K562 (cell line): ENCODE data around the gene NEDD4L. TPM values are rescaled to one million over a fixed set of nuclear protein-coding genes. Genes with fewer than 3 reads are reported as not detected.

ENCODE experiments used
- ATAC-seq: fragments of 200-7000 bp; cut with Tn5 transposase; 3 replicates; pipeline ENCODE4 v1.9.1; 2020; ENCODE audit warnings: moderate library complexity
- BruUV-seq: library from RNA; stranded (reverse); fragments of 400-500 nt; replicated peaks from 2 replicates; lab custom pipeline; 2021; lab: Mats Ljungman, UMichigan
- CTCF ChIA-PET: fragments of 300-600 bp; formaldehyde crosslinking; extraction: SDS; loops from one replicate; lab custom pipeline; 2021; ENCODE audit warnings: low intra/inter-chr PET ratio; lab: Yijun Ruan, JAX
- POLR2A ChIA-PET: fragments of 300-600, 350-650 bp; sonication (Branson Sonifier 250); formaldehyde crosslinking; extraction: SDS; loops from one replicate; lab custom pipeline; 2021; ENCODE audit warnings: antibody characterized with exemption, inconsistent platforms; lab: Yijun Ruan, JAX
- DNase-seq, 4 experiments: peaks; one replicate each; pipeline versions ENCODE4 v3.0.0 to v3.0.0-alpha.2; 2011 to 2018; ENCODE audit warnings: low spot score in 3 of 4, mixed read lengths in 3 of 4; ENCODE audit errors: extremely low read depth in 1 of 4
- FAIRE-seq: peaks from 2 replicates; lab custom pipeline; 2011; peaks lifted over from hg19 to GRCh38; lab: Jason Lieb, UNC
- H2AFZ ChIP-seq: 2 replicates; pipeline ENCODE4 v1.6.0; 2011; ENCODE audit warnings: low read depth, low read length, control low read depth, inconsistent platforms
- H3K27ac ChIP-seq: fragments of 200-600 bp; 3 replicates; pipeline ENCODE4 v1.8.0; 2011; ENCODE audit warnings: low read depth, mild to moderate bottlenecking, control low read depth, inconsistent platforms, low read length, moderate library complexity, mixed read lengths; ENCODE audit errors: extremely low read depth
- H3K27me3 ChIP-seq, 2 experiments: fragments of 300-600 bp in 1 of 2; 2 replicates in 1 of 2; 3 replicates in 1 of 2; pipeline versions ENCODE4 v1.6.0 to v1.8.0; 2011; ENCODE audit warnings: inconsistent platforms in 2 of 2, low read length in 2 of 2, mild to moderate bottlenecking in 1 of 2, mixed read lengths in 1 of 2, moderate library complexity in 1 of 2; ENCODE audit not compliant: control insufficient read depth in 2 of 2, insufficient read depth in 2 of 2
- H3K36me3 ChIP-seq: fragments of 300-600 bp; 3 replicates; pipeline ENCODE4 v1.8.0; 2011; ENCODE audit warnings: mild to moderate bottlenecking, low read length, inconsistent platforms; ENCODE audit not compliant: control insufficient read depth, insufficient read depth
- H3K4me1 ChIP-seq, 2 experiments: fragments of 200-600 bp in 1 of 2; replicated peaks in 1 of 2; 2 replicates in 1 of 2; 3 replicates in 1 of 2; pipeline versions ENCODE4 v1.5.1 to v1.8.0; 2011; ENCODE audit warnings: inconsistent platforms in 2 of 2, low read length in 2 of 2, mild to moderate bottlenecking in 1 of 2, mixed read lengths in 1 of 2, moderate library complexity in 1 of 2; ENCODE audit not compliant: control insufficient read depth in 2 of 2, insufficient read depth in 2 of 2
- H3K4me2 ChIP-seq: 2 replicates; pipeline ENCODE4 v1.6.1; 2011; ENCODE audit warnings: low read length, control low read depth, inconsistent platforms, mixed read lengths; ENCODE audit not compliant: insufficient read depth
- H3K4me3 ChIP-seq: fragments of 200-600 bp; sonication (generic), shearing (Covaris generic); 2 replicates; pipeline ENCODE4 v1.5.1; 2016; ENCODE audit warnings: control low read depth, inconsistent platforms
- H3K79me2 ChIP-seq: fragments of 200-600 bp; 3 replicates; pipeline ENCODE4 v1.8.0; 2011; ENCODE audit warnings: low read length, inconsistent platforms; ENCODE audit not compliant: control insufficient read depth, insufficient read depth
- H3K9ac ChIP-seq, 2 experiments: 2 replicates each; pipeline versions ENCODE4 v1.6.0 to v1.6.1; 2011; ENCODE audit warnings: low read depth in 2 of 2, low read length in 2 of 2, control low read depth in 1 of 2, inconsistent platforms in 1 of 2, mild to moderate bottlenecking in 1 of 2, mixed read lengths in 1 of 2; ENCODE audit not compliant: insufficient read depth in 1 of 2
- H3K9me1 ChIP-seq: one replicate; pipeline ENCODE4 v1.6.0; 2011; ENCODE audit warnings: inconsistent platforms, mild to moderate bottlenecking, low read length, moderate library complexity; ENCODE audit not compliant: control insufficient read depth, insufficient read depth
- H3K9me3 ChIP-seq: replicated peaks from 2 replicates; pipeline ENCODE4 v1.5.1; 2011; ENCODE audit warnings: low read depth, low read length, inconsistent platforms; ENCODE audit not compliant: control insufficient read depth, insufficient read depth
- H4K20me1 ChIP-seq: replicated peaks from 2 replicates; pipeline ENCODE4 v1.6.1; 2011; ENCODE audit warnings: low read length, inconsistent platforms, mixed read lengths; ENCODE audit not compliant: control insufficient read depth, insufficient read depth
- BCL6 ChIP-seq: fragments of 250-450 bp; sonication (Bioruptor Pico); IDR thresholded peaks from 2 replicates; pipeline ENCODE4 v1.4.0; 2020
- CCAR2 ChIP-seq: fragments of 200-400 bp; formaldehyde crosslinking; IDR thresholded peaks from 2 replicates; pipeline ENCODE4 v1.6.1; 2017; ENCODE audit warnings: mild to moderate bottlenecking, low read depth, low read length
- ETV1 ChIP-seq: fragments of 450-650 bp; conservative IDR thresholded peaks from 2 replicates; pipeline ENCODE4 v1.6.1; 2016; ENCODE audit warnings: missing genetic modification characterization, control low read depth, low read depth, missing compliant biosample characterization
- FOXA1 ChIP-seq: fragments of 450-650 bp; IDR thresholded peaks from 2 replicates; pipeline ENCODE4 v1.6.1; 2016; ENCODE audit warnings: mild to moderate bottlenecking, borderline replicate concordance
- GMEB1 ChIP-seq: fragments of 250-450 bp; sonication (Bioruptor Pico); IDR thresholded peaks from 2 replicates; pipeline ENCODE4 v1.4.0; 2020; ENCODE audit warnings: mild to moderate bottlenecking
- NKRF ChIP-seq: fragments of 450-650 bp; IDR thresholded peaks from 2 replicates; pipeline ENCODE4 v1.6.1; 2016; ENCODE audit warnings: borderline replicate concordance
- NR1H2 ChIP-seq: sonication (generic); formaldehyde crosslinking; IDR thresholded peaks from 2 replicates; pipeline ENCODE4 v1.4.0; 2020; ENCODE audit warnings: mild to moderate bottlenecking, missing genetic modification reagents
- PATZ1 ChIP-seq: fragments of 250-450 bp; sonication (Bioruptor Pico); IDR thresholded peaks from 2 replicates; pipeline ENCODE4 v1.5.0; 2020; ENCODE audit warnings: mild to moderate bottlenecking, borderline replicate concordance
- PHB ChIP-seq: fragments of 250-450 bp; sonication (Bioruptor Pico); IDR thresholded peaks from 2 replicates; pipeline ENCODE4 v1.5.0; 2021
- RBM15 ChIP-seq: fragments of 200-400 bp; formaldehyde crosslinking; IDR thresholded peaks from 2 replicates; pipeline ENCODE4 v1.6.1; 2018; ENCODE audit warnings: mild to moderate bottlenecking, low read length, moderate library complexity; ENCODE audit not compliant: insufficient read depth
- SIRT6 ChIP-seq: IDR thresholded peaks from one replicate; pipeline ENCODE4 v1.6.1; 2012; ENCODE audit warnings: low read depth, mild to moderate bottlenecking, control low read depth, inconsistent platforms, low read length, moderate library complexity
- XRCC4 ChIP-seq: IDR thresholded peaks from one replicate; pipeline ENCODE4 v1.6.1; 2011; ENCODE audit not compliant: insufficient read depth, insufficient read length; ENCODE audit errors: extremely low read depth
- ZNF444 ChIP-seq: fragments of 250-450 bp; sonication (Bioruptor Pico); IDR thresholded peaks from 2 replicates; pipeline ENCODE4 v1.4.0; 2020; ENCODE audit warnings: mild to moderate bottlenecking, moderate library complexity
- in situ Hi-C: fragments of 300-500 bp; cut with MboI; formaldehyde crosslinking; loops from 4 replicates; pipeline ENCODE4 v1.15.0; 2018; ENCODE audit warnings: inconsistent platforms, mixed read lengths
- intact Hi-C: fragments of 100-400 bp; cut with micrococcal nuclease; formaldehyde crosslinking; loops from 2 replicates; pipeline ENCODE4 v1.14.2; 2022
- polyA plus RNA-seq, 8 experiments: library from polyadenylated mRNA; depleted of rRNA in 4 of 8; stranded (reverse) in 5 of 8; unstranded in 3 of 8; fragments of >200 nt; fragmentation: Nextera tagmentation in 2 of 8; fragmentation: Illumina TruSeq in 1 of 8; extraction: Ambion mirVana in 2 of 8; extraction: Trizol in 1 of 8; gene quantifications; 2 replicates each; pipeline versions ENCODE4 v1.2.1 to v1.2.3, GENCODE V29; 2011 to 2014; ENCODE audit warnings: inconsistent platforms in 1 of 8, missing spikeins in 1 of 8
- total RNA-seq, 7 experiments: library from RNA; depleted of rRNA in 6 of 7; stranded (reverse); fragments of >200 nt in 6 of 7; fragmentation: Illumina TruSeq in 2 of 7; extraction: Trizol in 2 of 7; gene quantifications; 2 replicates each; pipeline versions ENCODE4 v1.2.1 to v1.2.3, GENCODE V29; 2011 to 2021; ENCODE audit warnings: low replicate concordance in 1 of 7

The NEDD4L gene
- total and polyA plus RNA-seq, 9 of the 15 experiments (the other 6 are each of a cell fraction or from before 2014, with no cell fraction given), result 8.1 to 33.4 (median 19.9) TPM

GRCh38 chr18:58037163-58037562 lies 6.9 kb upstream of the NEDD4L start:
- POLR2A ChIA-PET, result interaction anchor here (0.7 kb wide), 1 partner anchor 11 kb away, joined by 4 read pairs; no protein-coding TSS in a partner anchor
- Histone ChIP-seq H3K4me1 (peaks cover 3 to 14% of the 10 kb centered on the region in 2 experiments; a peak in 4 of 5 replicates), H3K4me3 (no peak overlapping the region), H3K9me1 (no peaks in the 10 kb centered on the region), H3K4me2 (no peak overlapping the region), H3K27me3 (no peaks in the 10 kb centered on the region), H3K79me2 (no peaks in the 10 kb centered on the region), H3K36me3 (no peaks in the 10 kb centered on the region), H4K20me1 (no peaks in the 10 kb centered on the region), H3K27ac (no peak overlapping the region), H3K9me3 (no peaks in the 10 kb centered on the region), H3K9ac (no peak overlapping the region), H2AFZ (no peak overlapping the region)
- no peak for TF ChIP-seq SIRT6
- no peak for TF ChIP-seq ZNF444 (CRISPR knock-in tag)
- no peak for TF ChIP-seq ETV1
- no peak for TF ChIP-seq NR1H2 (CRISPR knock-in tag)
- no peak for TF ChIP-seq PHB (CRISPR knock-in tag)
- TF ChIP-seq XRCC4, result no peak
- TF ChIP-seq PATZ1, result no peak
- TF ChIP-seq NKRF, result no peak
- TF ChIP-seq GMEB1 (CRISPR knock-in tag), result no peak
- no peak for TF ChIP-seq BCL6 (CRISPR knock-in tag)
- no peak for TF ChIP-seq RBM15
- TF ChIP-seq FOXA1, result no peak
- no peak for TF ChIP-seq CCAR2
- in situ Hi-C loops, result no loop called here
- no TSS peak for BruUV-seq
- ATAC-seq, result no peak
- DNase-seq, result no peak
- CTCF ChIA-PET, result no interaction called here
- intact Hi-C loops, result no loop called here
- no peak for FAIRE-seq
